WI38 (cell line): ENCODE data around the gene AZGP1.
"Not testable (repeated sequence)": the region's sequence is repeated elsewhere in the genome, so short reads cannot be mapped to it uniquely, and the experiment has no call there.

Experiments
- H3K4me3 ChIP-seq: 2 replicates; pipeline ENCODE4 v1.5.1; 2011; ENCODE audit warnings: low read depth, mild to moderate bottlenecking, control low read depth, low read length
- TF ChIP-seq, protein P1 (sequence below): IDR thresholded peaks from 2 replicates; pipeline ENCODE4 v1.5.1; 2012; ENCODE audit warnings: low read depth, mild to moderate bottlenecking, control low read depth, low read length

The AZGP1 gene

DNA sequence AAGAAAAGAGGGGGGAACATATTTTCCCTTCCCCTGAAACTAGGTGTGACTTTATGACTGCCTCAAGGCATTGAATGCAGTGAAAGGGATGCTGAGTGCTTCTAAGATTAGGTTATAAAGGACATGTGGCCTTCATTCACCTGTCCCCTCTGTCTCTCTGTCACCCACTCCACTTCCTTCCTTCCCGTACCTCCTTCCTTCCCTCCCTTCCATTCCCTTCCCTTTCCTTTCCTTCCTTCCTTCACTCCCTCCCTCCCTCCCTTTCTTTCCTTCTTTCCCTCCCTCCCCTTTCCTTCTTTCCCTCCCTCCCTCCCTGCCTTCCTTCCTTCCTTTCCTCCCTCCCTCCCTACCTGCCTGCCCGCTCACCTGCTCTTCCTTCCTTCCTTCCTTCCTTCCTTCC is 35.1 kb upstream of the AZGP1 start:
- TF ChIP-seq, protein P1, sequence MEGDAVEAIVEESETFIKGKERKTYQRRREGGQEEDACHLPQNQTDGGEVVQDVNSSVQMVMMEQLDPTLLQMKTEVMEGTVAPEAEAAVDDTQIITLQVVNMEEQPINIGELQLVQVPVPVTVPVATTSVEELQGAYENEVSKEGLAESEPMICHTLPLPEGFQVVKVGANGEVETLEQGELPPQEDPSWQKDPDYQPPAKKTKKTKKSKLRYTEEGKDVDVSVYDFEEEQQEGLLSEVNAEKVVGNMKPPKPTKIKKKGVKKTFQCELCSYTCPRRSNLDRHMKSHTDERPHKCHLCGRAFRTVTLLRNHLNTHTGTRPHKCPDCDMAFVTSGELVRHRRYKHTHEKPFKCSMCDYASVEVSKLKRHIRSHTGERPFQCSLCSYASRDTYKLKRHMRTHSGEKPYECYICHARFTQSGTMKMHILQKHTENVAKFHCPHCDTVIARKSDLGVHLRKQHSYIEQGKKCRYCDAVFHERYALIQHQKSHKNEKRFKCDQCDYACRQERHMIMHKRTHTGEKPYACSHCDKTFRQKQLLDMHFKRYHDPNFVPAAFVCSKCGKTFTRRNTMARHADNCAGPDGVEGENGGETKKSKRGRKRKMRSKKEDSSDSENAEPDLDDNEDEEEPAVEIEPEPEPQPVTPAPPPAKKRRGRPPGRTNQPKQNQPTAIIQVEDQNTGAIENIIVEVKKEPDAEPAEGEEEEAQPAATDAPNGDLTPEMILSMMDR = no peak
- H3K4me3 ChIP-seq = no peak overlapping the region

DNA sequence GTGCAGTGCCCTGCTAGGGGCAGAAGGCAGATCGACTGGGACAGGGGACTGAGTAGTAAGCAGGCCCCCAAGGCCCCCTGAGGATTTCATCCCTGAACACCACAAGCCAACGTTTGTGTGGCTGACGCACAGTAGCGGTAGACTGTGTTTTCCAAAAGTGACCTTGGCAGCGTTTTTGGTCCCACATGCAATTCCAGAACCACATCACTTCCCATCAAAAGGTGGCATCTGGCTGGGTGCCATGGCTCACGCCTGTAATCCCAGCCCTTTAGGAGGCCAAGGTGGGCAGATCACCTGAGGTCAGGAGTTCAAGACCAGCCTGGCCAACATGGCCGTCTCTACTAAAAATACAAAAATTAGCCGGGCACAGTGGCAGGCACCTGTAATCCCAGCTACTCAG is 34.1 kb upstream of the AZGP1 start:
- not testable (repeated sequence) for H3K4me3 ChIP-seq

DNA sequence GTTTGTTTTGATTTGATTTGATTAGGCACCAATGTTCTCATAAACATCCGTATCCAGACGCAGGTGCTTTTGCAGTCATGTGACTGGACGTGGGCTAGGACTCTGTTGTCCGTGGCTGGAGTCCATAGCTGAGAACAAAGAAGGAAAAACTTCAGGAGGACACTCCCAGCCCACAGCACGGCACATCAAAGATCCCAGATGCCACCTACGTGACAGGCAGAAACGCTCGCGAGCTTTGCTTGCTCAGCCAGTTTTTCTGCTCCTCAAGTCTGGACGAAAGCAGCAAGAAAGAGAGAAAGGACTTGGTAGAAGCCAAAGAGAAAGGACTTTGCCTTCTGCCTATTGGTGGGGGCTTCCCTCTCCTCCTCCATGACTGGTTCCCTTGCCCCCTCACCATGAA is 32.7 kb upstream of the AZGP1 start:
- TF ChIP-seq, protein P1 = no peak
- no peak overlapping the region for H3K4me3 ChIP-seq

DNA sequence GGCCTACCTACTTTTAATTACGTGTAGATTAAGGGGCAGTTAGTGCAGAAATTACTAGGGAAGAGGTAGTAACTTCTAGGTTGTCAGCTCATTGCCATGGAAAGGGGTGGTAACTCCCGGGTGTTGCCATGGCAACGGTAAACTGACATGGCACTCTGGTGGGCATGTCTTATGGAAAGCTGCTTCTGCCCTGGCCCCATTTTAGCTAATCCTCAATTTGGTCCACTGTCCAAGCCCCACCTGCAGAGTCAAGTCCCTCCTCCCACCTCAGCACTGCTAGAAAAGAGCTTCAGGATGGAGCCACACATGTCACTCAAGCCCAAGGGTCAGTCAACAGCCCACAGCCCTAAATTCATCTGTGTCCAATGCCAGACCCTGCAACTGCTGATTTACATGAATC is 32.1 kb upstream of the AZGP1 start:
- TF ChIP-seq, protein P1 = no peak
- no peak overlapping the region for H3K4me3 ChIP-seq

DNA sequence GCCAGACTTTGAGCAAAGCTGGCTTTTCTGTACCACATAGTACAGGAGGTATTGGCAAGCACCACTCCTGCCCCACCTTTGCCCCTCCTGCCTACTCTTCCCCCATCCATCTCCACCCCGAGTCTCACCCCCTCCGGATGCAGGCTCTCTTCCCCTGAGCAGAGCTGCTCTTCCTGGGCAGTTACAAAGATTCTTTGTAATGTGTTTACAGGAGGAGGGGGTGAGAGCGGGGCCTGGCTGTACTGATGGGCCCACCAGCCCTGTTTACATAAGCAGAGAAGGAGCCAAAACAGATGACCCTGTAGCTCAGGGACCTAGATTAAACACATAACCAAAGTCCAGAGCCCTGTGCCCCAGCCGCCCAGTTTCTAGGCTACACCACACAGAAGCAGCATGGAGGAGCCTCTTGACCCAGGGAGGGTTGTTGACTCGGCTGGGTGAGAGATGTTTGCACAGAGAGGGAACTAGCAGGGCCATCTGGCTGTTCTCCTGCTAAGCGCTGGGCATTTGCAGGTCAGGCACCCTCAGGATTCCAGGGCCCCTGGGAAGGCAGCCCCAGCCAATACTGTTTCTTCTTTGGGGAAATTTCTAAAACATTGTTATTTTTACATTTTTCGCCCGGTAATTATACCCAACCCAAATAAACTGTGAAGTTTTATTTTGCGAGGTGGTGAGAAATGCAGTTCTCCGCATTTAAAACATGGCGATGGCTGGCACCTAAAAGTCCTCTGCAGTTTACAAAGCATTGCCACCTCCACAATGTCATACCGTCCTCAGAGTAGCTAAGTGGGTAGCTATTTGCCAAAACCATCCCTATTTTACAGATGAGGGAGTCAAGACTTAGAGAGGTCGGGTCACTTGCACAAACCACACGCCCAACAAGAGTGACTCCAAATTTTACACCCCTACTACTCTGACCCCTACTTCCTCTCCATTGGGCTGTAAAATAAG is 28.2 kb upstream of the AZGP1 start:
- H3K4me3 ChIP-seq = no peak overlapping the region
- TF ChIP-seq, protein P1 = no peak

- TF ChIP-seq, protein P1 = no peak
- no peak overlapping the region for H3K4me3 ChIP-seq
Measured at GRCh38 chr7:100000239-100000638, 24.4 kb upstream of the AZGP1 start.

GRCh38 chr7:99997545-99998137 is 21.8 kb upstream of the AZGP1 start:
- TF ChIP-seq, protein P1 = no peak
- peak overlapping the region; percentile 37 for H3K4me3 ChIP-seq
